Measurements from ENCODE around the gene NEMP2.

DNA sequence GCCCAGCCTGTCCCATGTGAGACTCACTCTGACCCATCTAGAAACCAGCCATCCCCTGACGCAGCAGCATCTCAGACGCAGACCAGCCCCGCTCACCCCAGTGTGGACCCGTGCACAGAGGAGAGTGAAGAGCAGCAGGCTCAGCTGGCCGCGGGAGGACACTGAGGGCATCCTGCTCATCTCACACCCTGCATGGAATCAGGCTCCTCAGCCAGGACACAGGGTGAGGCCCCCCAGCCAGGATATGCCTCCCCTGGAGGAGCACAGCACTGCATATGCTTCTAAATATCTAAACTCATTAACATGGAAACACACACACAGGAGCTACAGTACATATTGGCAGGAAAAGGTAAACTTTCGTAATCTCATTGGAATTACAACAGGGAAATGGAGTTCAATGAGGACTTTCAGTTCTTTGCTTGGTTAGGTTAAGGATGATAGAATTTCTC, 34.4 kb downstream of the NEMP2 start:
- TF ChIP-seq, protein P1, sequence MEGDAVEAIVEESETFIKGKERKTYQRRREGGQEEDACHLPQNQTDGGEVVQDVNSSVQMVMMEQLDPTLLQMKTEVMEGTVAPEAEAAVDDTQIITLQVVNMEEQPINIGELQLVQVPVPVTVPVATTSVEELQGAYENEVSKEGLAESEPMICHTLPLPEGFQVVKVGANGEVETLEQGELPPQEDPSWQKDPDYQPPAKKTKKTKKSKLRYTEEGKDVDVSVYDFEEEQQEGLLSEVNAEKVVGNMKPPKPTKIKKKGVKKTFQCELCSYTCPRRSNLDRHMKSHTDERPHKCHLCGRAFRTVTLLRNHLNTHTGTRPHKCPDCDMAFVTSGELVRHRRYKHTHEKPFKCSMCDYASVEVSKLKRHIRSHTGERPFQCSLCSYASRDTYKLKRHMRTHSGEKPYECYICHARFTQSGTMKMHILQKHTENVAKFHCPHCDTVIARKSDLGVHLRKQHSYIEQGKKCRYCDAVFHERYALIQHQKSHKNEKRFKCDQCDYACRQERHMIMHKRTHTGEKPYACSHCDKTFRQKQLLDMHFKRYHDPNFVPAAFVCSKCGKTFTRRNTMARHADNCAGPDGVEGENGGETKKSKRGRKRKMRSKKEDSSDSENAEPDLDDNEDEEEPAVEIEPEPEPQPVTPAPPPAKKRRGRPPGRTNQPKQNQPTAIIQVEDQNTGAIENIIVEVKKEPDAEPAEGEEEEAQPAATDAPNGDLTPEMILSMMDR (conservative IDR thresholded peaks at IDR 0.05) = no peak
- no peak for TF ChIP-seq ZFX (IDR thresholded peaks at IDR 0.05)
